GM21786 (cell line): ENCODE results near the gene POLQ.
"Not testable (repeated sequence)": the region's sequence is repeated elsewhere in the genome, so short reads cannot be mapped to it uniquely, and the experiment has no call there.

ENCODE experiments used
- ATAC-seq: cut with Tn5 transposase; IDR thresholded peaks from one replicate; pipeline ENCODE4 v1.9.1; 2021; ENCODE audit not compliant: unreplicated experiment

Gene POLQ

GRCh38 chr3:121430664-121431215 lies 115.0 kb downstream of the POLQ start:
- ATAC-seq: no peak

- no peak for ATAC-seq
Measured at GRCh38 chr3:121424549-121424948, 121.2 kb downstream of the POLQ start.

GRCh38 chr3:121418182-121418581 lies 127.6 kb downstream of the POLQ start:
- no peak for ATAC-seq

- no peak for ATAC-seq
Measured at GRCh38 chr3:121414924-121415323, 130.9 kb downstream of the POLQ start.

- ATAC-seq: no peak
Measured at GRCh38 chr3:121411523-121411922, 134.3 kb downstream of the POLQ start.

- ATAC-seq: no peak
Measured at GRCh38 chr3:121405631-121406030, 140.2 kb downstream of the POLQ start.

- no peak for ATAC-seq
Measured at GRCh38 chr3:121399820-121400219, 146.0 kb downstream of the POLQ start.

GRCh38 chr3:121398051-121398450 lies 147.7 kb downstream of the POLQ start:
- ATAC-seq: not testable (repeated sequence)

- ATAC-seq: not testable (repeated sequence)
Measured at GRCh38 chr3:121395967-121396366, 149.8 kb downstream of the POLQ start.

- not testable (repeated sequence) for ATAC-seq
Measured at GRCh38 chr3:121388308-121388707, 157.5 kb downstream of the POLQ start.
